ENCODE results near the gene RAB5A. TPM values are rescaled to one million over a fixed set of nuclear protein-coding genes. Genes with fewer than 3 reads are reported as not detected.
"Not testable (repeated sequence)": the region's sequence is repeated elsewhere in the genome, so short reads cannot be mapped to it uniquely, and the experiment has no call there.

The RAB5A gene
- total and polyA plus RNA-seq, 2 experiments from 2014 or later = 55.7 to 56.1 TPM

GRCh38 chr3:20013396-20013795, 66.5 kb downstream of the RAB5A start:
- no peak for TF ChIP-seq CTCF (IDR thresholded peaks at IDR 0.05; ENCODE audit: low read depth, low read length)

DNA sequence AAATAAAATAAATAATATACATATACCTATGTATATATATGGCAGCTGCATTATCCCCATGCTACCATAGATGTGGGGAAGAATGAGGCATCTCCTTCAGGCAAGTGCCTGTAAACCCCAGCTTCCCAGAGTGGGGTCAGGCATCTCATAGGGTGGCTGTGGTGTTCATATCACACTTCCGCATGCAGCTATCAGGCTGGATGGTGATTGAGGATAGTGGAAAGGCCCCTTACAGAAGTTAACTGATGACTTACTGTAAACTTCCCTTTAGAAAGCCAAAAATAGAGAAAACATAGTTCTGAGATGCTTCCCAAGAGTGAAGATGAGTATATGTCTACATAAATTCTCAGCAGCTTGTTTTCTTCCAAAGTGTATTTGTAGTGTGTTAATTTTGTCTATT, 68.6 kb downstream of the RAB5A start:
- Histone ChIP-seq H3K9me3 (ENCODE audit: low read depth) (no peaks in the 10 kb centered on the region), H3K36me3 (no peaks in the 10 kb centered on the region), H3K27ac (no peak overlapping the region), H3K27me3 (no peaks in the 10 kb centered on the region), H3K4me3 (no peak overlapping the region), H3K4me1 (ENCODE audit: low read depth) (no peaks in the 10 kb centered on the region)
- no peak for TF ChIP-seq CTCF (IDR thresholded peaks at IDR 0.05; ENCODE audit: low read depth, low read length)
- DNase-seq (ENCODE audit: low read depth in 1 of 2, low spot score in 1 of 2) = no peak

More at GRCh38 chr3:20013396-20013795, 66.5 kb downstream of the RAB5A start:
- Histone ChIP-seq H3K27ac (no peak overlapping the region), H3K4me3 (no peak overlapping the region), H3K9me3 (ENCODE audit: low read depth) (no peaks in the 10 kb centered on the region), H3K36me3 (no peaks in the 10 kb centered on the region), H3K27me3 (no peaks in the 10 kb centered on the region), H3K4me1 (ENCODE audit: low read depth) (no peaks in the 10 kb centered on the region)
- DNase-seq (ENCODE audit: low read depth in 1 of 2, low spot score in 1 of 2) = no peak

- not testable (repeated sequence) for H3K27me3 ChIP-seq; H3K27ac ChIP-seq; H3K36me3 ChIP-seq; H3K4me3 ChIP-seq; H3K4me1 ChIP-seq (ENCODE audit: low read depth); DNase-seq (ENCODE audit: low read depth in 1 of 2, low spot score in 1 of 2); H3K9me3 ChIP-seq (ENCODE audit: low read depth)
Measured at GRCh38 chr3:20016076-20016475, 69.2 kb downstream of the RAB5A start.

- Histone ChIP-seq H3K4me1 (ENCODE audit: low read depth) (peaks cover 16% of the 10 kb centered on the region), H3K9me3 (ENCODE audit: low read depth) (no peaks in the 10 kb centered on the region), H3K27me3 (no peaks in the 10 kb centered on the region), H3K4me3 (no peak overlapping the region), H3K27ac (peak overlapping the region; percentile 85), H3K36me3 (no peaks in the 10 kb centered on the region)
- TF ChIP-seq CTCF (IDR thresholded peaks at IDR 0.05; ENCODE audit: low read depth, low read length) = no peak
- DNase-seq (ENCODE audit: low read depth in 1 of 2, low spot score in 1 of 2) = no peak
Measured at GRCh38 chr3:20022954-20023622, 76.2 kb downstream of the RAB5A start.

DNA sequence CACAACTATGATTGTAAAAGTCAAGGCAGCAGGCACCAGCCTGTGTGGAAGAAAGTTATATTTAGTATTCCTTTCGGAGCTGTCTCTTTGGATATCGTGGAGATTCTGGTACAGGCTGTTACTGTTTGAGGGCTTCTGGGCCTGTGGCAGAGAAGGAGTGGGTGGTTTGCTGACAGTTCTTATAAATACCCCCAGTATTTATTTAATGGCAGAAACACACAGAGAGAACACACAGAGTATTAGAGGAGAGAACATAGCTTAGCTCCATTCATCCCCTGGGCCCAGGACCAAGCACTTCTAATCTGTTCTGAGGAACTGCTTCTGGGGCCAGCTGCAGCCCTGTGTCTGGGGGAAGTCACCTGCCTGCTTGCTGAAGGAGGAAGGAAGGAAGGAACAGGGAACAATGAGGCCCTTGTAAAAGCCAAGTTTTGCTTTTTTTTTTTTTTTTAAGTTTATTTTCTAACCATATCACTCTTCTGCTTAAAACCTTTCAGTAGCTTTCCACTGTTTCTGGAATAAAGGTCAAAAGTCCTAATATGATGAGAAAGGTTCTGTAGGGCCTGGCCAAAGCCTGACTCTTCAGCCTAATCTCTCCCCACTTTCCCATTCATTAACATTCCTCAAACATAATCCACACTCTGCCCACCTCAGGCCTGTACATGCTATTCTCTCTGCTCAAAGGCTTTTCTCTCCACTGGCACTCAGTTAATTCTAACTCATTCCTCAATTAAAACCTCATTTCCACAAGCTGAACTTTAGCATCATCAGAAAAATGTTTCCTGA, 76.9 kb downstream of the RAB5A start:
- Histone ChIP-seq H3K4me1 (ENCODE audit: low read depth) (peaks cover 16% of the 10 kb centered on the region), H3K36me3 (no peaks in the 10 kb centered on the region), H3K27me3 (no peaks in the 10 kb centered on the region), H3K4me3 (no peak overlapping the region), H3K9me3 (ENCODE audit: low read depth) (no peaks in the 10 kb centered on the region), H3K27ac (peak overlapping the region; percentile 85)
- no peak for TF ChIP-seq CTCF (IDR thresholded peaks at IDR 0.05; ENCODE audit: low read depth, low read length)
- peak; percentile 21 to 44 for DNase-seq (ENCODE audit: low read depth in 1 of 2, low spot score in 1 of 2)

- H3K27ac ChIP-seq = no peak overlapping the region
- no peak overlapping the region for H3K4me3 ChIP-seq
Measured at GRCh38 chr3:20027136-20027535, 80.2 kb downstream of the RAB5A start.

More at GRCh38 chr3:20027136-20027535, 80.2 kb downstream of the RAB5A start:
- Histone ChIP-seq H3K36me3 (no peaks in the 10 kb centered on the region), H3K27me3 (no peaks in the 10 kb centered on the region), H3K4me1 (ENCODE audit: low read depth) (peaks cover 16% of the 10 kb centered on the region), H3K9me3 (ENCODE audit: low read depth) (no peaks in the 10 kb centered on the region)
- no peak for DNase-seq (ENCODE audit: low read depth in 1 of 2, low spot score in 1 of 2)
- TF ChIP-seq CTCF (IDR thresholded peaks at IDR 0.05; ENCODE audit: low read depth, low read length) = no peak

Measured in cardiac muscle cell (in vitro differentiated cells and primary cell).